GM23248 (cell line): ENCODE data around the gene RNF113B.

Experiments used
- EZH2 ChIP-seq: fragments of 200-600 bp; sonication (generic); IDR thresholded peaks from 2 replicates; pipeline ENCODE4 v1.6.1; 2018; ENCODE audit warnings: antibody characterized with exemption, mild to moderate bottlenecking; ENCODE audit not compliant: insufficient read depth, poor library complexity, severe bottlenecking
- EZH2phosphoT487 ChIP-seq: fragments of 200-600 bp; sonication (generic); IDR thresholded peaks from 2 replicates; pipeline ENCODE4 v1.6.1; 2018; ENCODE audit warnings: antibody characterized with exemption, moderate library complexity, mild to moderate bottlenecking, low read depth; ENCODE audit not compliant: insufficient read depth

DNA sequence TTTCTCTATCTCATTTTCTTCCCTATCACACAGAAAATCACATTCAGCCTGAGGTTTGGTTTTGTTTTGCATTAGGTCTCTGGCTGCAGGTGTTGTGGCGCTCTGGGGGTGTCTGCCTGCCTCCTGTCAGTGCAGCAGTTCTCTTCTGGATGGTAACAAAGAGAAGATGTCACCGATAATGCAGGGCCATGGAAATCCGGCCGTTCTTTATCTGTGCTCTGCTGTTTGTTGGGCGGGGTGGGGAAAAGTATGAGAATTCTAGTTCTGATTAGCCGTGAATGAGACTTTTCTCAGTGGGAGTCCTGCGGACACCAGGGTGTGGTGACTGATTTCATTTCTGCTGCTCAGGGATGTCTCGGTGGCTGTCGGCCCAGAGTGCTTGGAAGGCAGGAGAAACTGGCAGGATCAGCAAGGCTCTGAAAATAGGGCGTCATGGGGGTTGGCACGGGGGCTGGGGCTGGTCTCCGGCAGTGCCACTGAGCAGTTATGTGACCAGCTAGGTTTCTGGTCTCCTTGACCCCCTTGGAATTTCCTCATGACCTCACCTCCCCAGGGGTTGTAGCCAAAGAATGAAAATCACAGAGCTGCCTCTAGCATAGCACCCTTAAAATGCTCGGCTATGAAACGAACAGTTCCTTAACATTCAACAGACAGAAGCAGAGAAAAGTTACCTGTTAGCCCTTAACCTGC is 5.0 kb downstream of the RNF113B start:
- no peak for TF ChIP-seq EZH2
- TF ChIP-seq EZH2phosphoT487: no peak
